Nephron progenitor cell (in vitro differentiated cells): Measurements from ENCODE around the gene KCNK1.

ENCODE experiments used
- DNase-seq: peaks from one replicate; pipeline ENCODE4 v3.0.0; 2021
- H3K27ac Mint-ChIP-seq: 2 replicates; pipeline ENCODE4 v1.8.0; 2021; ENCODE audit warnings: mild to moderate bottlenecking, moderate library complexity, mixed read lengths
- H3K27me3 Mint-ChIP-seq: 2 replicates; pipeline ENCODE4 v1.8.0; 2021; ENCODE audit warnings: mild to moderate bottlenecking, low read depth, mixed read lengths; ENCODE audit not compliant: poor library complexity
- H3K36me3 Mint-ChIP-seq: 2 replicates; pipeline ENCODE4 v1.8.0; 2021; ENCODE audit warnings: low read depth, mixed read lengths
- H3K4me1 Mint-ChIP-seq: 2 replicates; pipeline ENCODE4 v1.8.0; 2021; ENCODE audit warnings: mixed read lengths
- H3K4me3 Mint-ChIP-seq: 2 replicates; pipeline ENCODE4 v1.8.0; 2021; ENCODE audit warnings: mild to moderate bottlenecking, moderate library complexity, mixed read lengths
- H3K9me3 Mint-ChIP-seq: 2 replicates; pipeline ENCODE4 v1.8.0; 2021; ENCODE audit warnings: mild to moderate bottlenecking, moderate library complexity, mixed read lengths
- CTCF ChIP-seq: fragments of 200-600 bp; sonication (generic); IDR thresholded peaks from 2 replicates; pipeline ENCODE4 v1.5.0; 2021; ENCODE audit warnings: antibody characterized with exemption

The KCNK1 gene

GRCh38 chr1:233613252-233614172, at the start of gene KCNK1:
Gene KCNK1, plus strand, starts transcription at chr1:233614106. Its CDS starts 66 bp downstream, at chr1:233614172.
- no peak for TF ChIP-seq CTCF
- Mint-ChIP-seq H3K4me3 (peak within 1 kb of the TSS; percentile 87), H3K4me1 (peaks cover 34% of the 10 kb centered on the region), H3K9me3 (no peaks in the 10 kb centered on the region), H3K27ac (no peak within 1 kb of the TSS), H3K36me3 (no peaks in the 10 kb centered on the region), H3K27me3 (peaks cover 82% of the 10 kb centered on the region)
- DNase-seq: peak; percentile 76

- Mint-ChIP-seq H3K4me1 (no peaks in the 10 kb centered on the region), H3K27me3 (peaks cover 12% of the 10 kb centered on the region), H3K27ac (no peak overlapping the region), H3K4me3 (no peak overlapping the region), H3K36me3 (no peaks in the 10 kb centered on the region), H3K9me3 (peaks cover 60% of the 10 kb centered on the region)
- no peak for DNase-seq
- no peak for TF ChIP-seq CTCF
These were observed 48.6 kb upstream of the KCNK1 start for GRCh38 chr1:233565313-233565712.

GRCh38 chr1:233566886-233567285, 47.0 kb upstream of the KCNK1 start:
- no peak for DNase-seq
- Mint-ChIP-seq H3K27ac (no peak overlapping the region), H3K4me3 (no peak overlapping the region), H3K9me3 (peaks cover 45% of the 10 kb centered on the region), H3K27me3 (peaks cover 6% of the 10 kb centered on the region), H3K36me3 (no peaks in the 10 kb centered on the region), H3K4me1 (no peaks in the 10 kb centered on the region)
- TF ChIP-seq CTCF: no peak

- no peak overlapping the region for H3K27ac Mint-ChIP-seq
- no peak for DNase-seq
- H3K4me3 Mint-ChIP-seq: no peak overlapping the region
- TF ChIP-seq CTCF: no peak
- H3K36me3 Mint-ChIP-seq: no peaks in the 10 kb centered on the region
- H3K9me3 Mint-ChIP-seq: peaks cover 17% of the 10 kb centered on the region
- H3K4me1 Mint-ChIP-seq: no peaks in the 10 kb centered on the region
- H3K27me3 Mint-ChIP-seq: peaks cover 9% of the 10 kb centered on the region
These were observed 44.3 kb upstream of the KCNK1 start for GRCh38 chr1:233569636-233570035.

GRCh38 chr1:233570216-233570615, 43.7 kb upstream of the KCNK1 start:
- H3K27ac Mint-ChIP-seq: no peak overlapping the region
- no peak for DNase-seq
- peaks cover 13% of the 10 kb centered on the region for H3K9me3 Mint-ChIP-seq
- H3K27me3 Mint-ChIP-seq: peaks cover 13% of the 10 kb centered on the region
- no peak overlapping the region for H3K4me3 Mint-ChIP-seq
- TF ChIP-seq CTCF: no peak
- no peaks in the 10 kb centered on the region for H3K4me1 Mint-ChIP-seq
- no peaks in the 10 kb centered on the region for H3K36me3 Mint-ChIP-seq

GRCh38 chr1:233570706-233571105, 43.2 kb upstream of the KCNK1 start:
- H3K4me3 Mint-ChIP-seq: no peak overlapping the region
- TF ChIP-seq CTCF: no peak
- H3K9me3 Mint-ChIP-seq: peaks cover 8% of the 10 kb centered on the region

More at GRCh38 chr1:233570706-233571105, 43.2 kb upstream of the KCNK1 start:
- DNase-seq: no peak
- Mint-ChIP-seq H3K36me3 (no peaks in the 10 kb centered on the region), H3K27me3 (peaks cover 13% of the 10 kb centered on the region), H3K4me1 (no peaks in the 10 kb centered on the region), H3K27ac (no peak overlapping the region)
